HL-60/S4 treated with retinoic acid at 250 ng/mL for 4 days and 3 days (cell line): ENCODE measurements around the gene GALC.
"Not testable (repeated sequence)": the region's sequence is repeated elsewhere in the genome, so short reads cannot be mapped to it uniquely, and the experiment has no call there.

Source experiments
- in situ Hi-C: fragments of 300-500 bp; cut with MboI; formaldehyde crosslinking; loops from 2 replicates; pipeline ENCODE4 v1.7.0; 2022; ENCODE audit warnings: low sequenced_read_pairs

Gene GALC

GRCh38 chr14:87992718-87993628 is at the start of gene GALC:
TSS of gene GALC (minus strand) at chr14:87993182. CDS start at chr14:87993164, 18 bp downstream.
- in situ Hi-C loops, result no loop called here

- in situ Hi-C loops, result no loop called here
Measured at GRCh38 chr14:88040146-88040545, 47.2 kb upstream of the GALC start.

GRCh38 chr14:88039197-88039596 is 46.2 kb upstream of the GALC start:
- in situ Hi-C loops, result no loop called here

GRCh38 chr14:88037325-88037724 is 44.3 kb upstream of the GALC start:
- in situ Hi-C loops, result no loop called here

- in situ Hi-C loops, result no loop called here
Measured at GRCh38 chr14:88036422-88036821, 43.4 kb upstream of the GALC start.

- in situ Hi-C loops, result no loop called here
Measured at GRCh38 chr14:88034076-88034475, 41.1 kb upstream of the GALC start.

DNA sequence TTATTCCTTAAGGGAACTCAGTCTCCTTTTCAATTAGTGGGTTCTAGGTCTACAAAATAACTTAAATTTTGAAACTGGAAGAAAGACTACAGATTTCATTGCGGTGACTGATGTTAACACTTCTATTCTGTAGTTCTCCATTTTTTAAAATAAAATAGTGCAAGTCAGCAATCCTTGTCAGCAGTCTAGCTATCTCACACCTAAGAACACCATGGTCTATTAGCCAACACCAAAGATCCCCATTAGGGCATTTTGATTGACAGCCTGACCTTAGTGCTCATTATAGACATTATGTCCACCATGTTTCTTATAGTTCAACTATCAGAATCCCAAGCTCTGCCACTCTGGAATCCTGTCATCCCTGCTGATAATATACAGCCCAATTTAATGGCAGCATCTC is 39.4 kb upstream of the GALC start:
- in situ Hi-C loops, result no loop called here

DNA sequence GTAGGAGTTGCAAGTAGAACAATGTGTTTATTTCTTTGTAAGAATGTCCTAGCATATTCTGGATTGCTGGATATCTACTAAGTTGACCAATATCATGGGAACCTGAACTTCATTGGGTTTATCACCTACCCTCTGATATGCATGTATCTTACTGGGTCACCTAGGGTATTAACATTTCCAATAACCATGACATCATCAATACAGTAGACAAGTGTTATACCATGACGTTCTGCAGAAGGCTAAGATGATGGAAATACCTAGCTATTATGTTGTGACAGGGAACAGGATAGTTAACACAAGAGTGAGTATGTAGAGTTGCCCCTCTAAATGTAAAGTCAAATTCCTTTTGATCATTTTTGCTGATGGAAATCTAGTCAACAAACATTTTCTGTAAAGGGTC is 37.9 kb upstream of the GALC start:
- in situ Hi-C loops, result no loop called here

GRCh38 chr14:88030079-88030478 is 37.1 kb upstream of the GALC start:
- in situ Hi-C loops, result no loop called here

DNA sequence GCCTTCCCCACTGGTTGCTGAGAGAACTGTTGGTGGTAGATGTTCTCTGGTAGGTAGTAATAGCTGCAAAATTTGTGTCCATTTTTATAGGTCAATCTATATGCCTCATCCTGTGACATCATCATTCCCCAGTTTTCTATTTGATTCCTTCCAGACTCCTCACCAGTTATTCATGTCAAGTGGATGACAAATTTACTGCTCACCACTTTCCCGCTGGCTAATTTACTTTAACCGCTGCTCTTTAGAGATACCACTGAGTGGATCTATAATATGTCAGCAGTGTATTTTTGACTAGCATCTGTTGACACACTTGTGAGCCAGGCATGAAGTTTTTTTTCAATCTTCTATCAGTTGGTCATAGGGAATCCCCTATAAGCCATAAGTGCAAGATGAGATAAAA is 36.5 kb upstream of the GALC start:
- in situ Hi-C loops, result no loop called here

- in situ Hi-C loops, result no loop called here
Measured at GRCh38 chr14:88026890-88027289, 33.9 kb upstream of the GALC start.

DNA sequence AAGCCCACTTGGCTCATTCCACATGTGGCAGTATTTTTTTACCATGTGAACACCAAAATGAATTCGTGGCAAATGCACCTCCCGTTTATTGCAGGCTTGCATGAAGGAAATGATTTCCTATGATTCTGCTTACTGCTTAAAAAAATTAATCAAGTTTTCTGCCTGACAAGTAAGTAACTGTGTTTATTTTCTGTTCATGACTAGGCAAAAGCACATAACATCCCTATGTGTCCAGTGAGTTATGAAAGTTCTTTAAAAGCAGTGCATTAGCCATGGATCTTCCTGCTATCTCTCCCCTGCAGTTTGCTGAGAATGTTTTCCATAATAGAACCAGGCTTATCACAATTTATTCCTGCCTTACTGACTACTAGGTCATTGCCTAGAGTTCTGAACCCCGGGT is 32.3 kb upstream of the GALC start:
- in situ Hi-C loops, result no loop called here

- in situ Hi-C loops, result not testable (repeated sequence)
Measured at GRCh38 chr14:88024252-88025086, 31.5 kb upstream of the GALC start.

DNA sequence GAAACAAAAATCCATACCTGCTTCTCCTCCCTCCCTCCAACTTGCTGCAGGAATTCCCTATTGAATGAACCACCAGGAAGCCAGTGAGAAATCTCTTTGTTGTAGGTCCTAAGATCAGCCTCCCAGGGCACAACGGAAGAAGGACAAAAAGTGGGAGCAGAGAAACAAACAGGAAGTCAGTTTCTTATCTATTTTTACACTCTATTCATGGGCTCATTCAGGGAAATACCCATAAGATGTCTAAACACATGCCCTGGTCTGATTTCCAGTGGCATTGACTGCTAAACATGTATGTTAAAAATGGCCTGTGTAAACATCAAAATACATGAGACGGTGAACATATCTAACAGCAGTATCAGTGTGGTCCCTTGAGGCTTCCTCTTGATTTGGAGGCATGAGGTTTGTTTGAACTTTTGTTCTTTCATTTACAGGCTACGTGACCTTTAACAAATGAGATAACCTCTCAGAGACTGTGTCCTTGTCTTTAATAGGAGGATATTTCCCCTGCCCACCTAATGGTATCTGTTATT is 30.7 kb upstream of the GALC start:
- in situ Hi-C loops, result no loop called here

- in situ Hi-C loops, result no loop called here
Measured at GRCh38 chr14:88017535-88017934, 24.6 kb upstream of the GALC start.

- in situ Hi-C loops, result no loop called here
Measured at GRCh38 chr14:88016768-88017167, 23.8 kb upstream of the GALC start.

DNA sequence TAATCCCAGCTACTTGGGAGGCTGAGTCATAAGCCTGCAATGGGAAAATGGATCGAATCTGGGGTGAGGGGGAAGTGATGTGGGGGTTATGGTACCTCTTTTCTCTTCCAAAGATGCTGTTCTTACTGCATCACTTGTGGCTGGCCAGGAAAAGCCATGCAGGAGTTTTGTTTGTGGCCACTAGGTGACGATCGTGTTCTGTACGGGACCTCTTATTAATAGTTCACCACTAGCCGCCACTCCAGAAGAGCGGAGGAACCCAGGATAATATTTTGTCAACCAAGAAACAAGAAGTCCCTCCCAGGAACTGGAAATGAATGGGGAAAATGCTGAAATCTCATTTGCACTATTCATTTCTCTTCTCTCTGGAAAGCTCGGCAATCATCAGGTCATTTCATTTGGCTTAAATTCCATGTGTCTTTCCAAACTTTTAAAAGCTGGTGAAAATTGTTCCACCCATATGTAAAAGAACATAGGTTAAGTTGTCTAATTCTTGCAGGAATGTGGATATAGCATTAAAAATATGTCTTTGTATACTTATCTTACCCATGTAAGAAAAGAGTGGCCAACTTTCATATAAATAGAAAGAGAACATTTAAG is 20.9 kb upstream of the GALC start:
- in situ Hi-C loops, result no loop called here

GRCh38 chr14:88012495-88012894 is 19.5 kb upstream of the GALC start:
- in situ Hi-C loops, result no loop called here

GRCh38 chr14:88010331-88010730 is 17.3 kb upstream of the GALC start:
- in situ Hi-C loops, result no loop called here

- in situ Hi-C loops, result no loop called here
Measured at GRCh38 chr14:88009486-88009885, 16.5 kb upstream of the GALC start.

DNA sequence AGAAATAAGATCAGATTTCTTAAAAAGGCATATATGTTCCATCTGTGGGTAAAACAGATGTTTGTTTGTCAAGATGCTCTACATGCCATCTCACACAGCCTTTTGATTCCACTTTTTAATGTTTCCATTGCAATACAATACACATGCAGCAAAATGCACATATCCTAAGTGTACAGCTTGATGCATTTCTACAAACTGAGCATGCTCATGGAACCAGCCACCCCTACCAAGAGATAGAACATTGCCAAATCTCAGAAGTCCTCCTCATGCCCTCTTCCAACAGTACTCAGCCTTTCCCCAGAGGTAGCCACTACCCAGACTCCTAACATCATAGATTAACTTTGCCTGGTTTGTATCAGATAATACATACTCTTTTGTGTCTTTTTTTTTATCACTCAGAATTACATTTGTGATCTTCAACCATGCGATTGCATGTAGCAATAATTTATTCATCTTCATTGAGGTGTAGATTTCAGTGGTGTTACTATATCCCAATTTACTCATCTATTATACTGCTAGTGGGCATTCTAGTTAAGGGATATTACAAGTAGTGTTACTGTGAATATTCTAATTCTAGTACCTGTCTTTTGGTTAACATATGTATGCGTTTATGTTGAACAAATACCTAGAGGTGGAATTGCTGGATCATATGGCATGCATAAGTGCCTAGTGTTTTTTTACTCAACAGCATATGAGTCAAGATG is 15.2 kb upstream of the GALC start:
- in situ Hi-C loops, result no loop called here
